GM03348 (cell line): ENCODE results near the gene NKG7.
A peak's percentile ranks its signal among the peaks of the same experiment; 100 is the strongest.

Experiments used
- DNase-seq: peaks from one replicate; pipeline ENCODE4 v3.0.0; 2012; ENCODE audit warnings: low spot score

The NKG7 gene

DNA sequence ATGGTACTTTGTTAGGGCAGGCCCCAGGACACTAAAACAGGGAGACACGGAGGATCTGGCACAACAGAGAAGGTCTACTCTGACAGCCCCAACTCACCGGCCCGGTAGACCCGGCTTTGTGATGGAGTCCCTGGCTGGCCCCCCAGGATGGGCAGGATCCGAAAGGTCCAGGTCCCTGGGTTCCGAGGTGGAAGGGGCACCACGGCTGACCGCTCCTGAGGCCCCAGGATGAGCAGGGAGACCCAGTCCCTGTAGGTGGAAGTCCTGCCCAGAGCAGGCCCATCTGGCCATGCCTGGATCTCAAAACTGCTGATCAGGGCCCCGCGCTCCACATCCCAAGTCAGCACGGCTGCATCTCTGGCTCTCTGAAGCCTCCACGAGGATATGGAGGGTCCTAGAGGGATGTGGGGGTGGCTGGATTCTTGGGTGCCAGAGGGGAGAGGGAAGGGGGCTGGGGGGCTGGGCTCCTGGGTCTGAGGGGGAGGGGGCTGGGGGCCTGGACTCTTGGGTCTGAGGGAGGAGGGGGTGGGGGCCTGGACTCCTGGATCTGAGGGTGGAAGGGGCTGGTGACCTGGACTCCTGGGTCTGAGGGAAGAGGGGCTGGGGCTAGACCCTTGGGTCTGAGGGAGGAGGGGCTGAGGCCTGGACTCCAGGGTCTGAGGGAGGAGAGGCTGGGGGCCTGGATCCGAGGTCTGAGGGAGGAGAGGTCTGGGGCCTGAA is 35.2 kb downstream of the NKG7 start:
- no peak for DNase-seq

DNA sequence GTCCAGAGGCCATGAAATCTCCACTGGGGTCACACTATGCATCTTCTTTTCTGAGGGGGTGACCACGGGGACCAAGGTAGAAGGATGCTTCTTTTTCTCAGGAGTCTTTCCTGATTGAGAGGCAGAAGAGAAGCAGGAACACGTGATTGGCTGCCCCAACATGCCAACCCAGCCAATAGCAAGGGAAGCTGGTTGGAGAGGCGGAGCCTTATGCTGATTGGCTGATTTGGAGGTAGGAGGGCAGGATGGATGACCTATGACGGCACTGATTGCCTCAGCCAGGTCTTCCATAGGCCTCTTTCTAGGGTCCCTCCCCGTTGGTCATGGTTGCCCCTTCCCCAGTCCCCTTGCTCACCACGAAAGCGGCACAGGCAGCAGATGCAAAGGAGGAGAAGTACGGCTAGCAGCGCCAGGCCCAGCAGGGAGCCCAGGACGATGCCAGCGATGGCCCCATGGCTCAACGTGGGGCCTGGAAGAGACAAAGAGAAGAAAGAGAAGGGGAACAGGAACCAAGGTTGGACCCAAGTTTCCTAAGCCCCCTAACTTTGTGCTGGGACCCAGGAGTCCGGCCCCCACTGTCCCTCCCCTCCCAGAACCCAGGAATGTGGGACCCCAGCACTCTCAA is 38.5 kb downstream of the NKG7 start:
- no peak for DNase-seq

DNA sequence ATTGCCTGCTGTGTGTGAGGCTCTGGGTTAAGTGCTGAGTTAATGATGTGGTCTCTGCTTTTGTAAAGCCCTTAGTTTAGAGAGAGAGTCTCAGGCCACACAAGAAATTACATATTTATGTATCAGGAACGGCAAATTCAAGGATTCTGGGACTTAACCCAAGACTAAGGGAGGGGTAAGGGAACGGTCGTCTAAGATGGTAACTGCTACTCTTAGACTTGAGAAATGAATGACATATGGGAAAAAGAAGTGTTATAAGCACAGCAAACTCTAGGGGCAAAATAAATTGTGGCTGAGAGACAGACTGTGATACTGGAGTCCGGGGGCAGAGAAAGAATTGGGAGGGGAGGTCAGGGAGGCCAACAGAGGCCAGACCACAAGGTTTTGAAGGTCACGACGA is 40.7 kb downstream of the NKG7 start:
- no peak for DNase-seq

DNA sequence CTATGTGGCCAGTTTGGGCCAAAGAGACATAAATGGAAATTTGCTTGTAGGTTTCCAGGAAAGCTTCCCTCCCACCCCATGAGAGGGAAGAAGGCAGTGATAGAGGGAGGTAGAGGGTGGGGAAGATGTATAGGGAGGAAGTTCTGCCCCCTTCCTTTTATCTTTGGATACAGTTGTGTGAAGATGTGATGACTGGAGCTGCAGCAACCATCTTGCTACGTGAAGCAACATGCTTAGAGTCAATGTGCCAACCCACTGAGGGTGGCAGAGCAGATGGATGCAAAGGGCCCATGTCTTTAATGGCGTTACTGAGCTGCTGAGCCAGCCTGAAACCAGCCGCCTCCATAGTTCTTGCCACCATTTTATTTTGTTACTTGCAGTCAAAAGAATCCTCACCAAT is 41.3 kb downstream of the NKG7 start:
- DNase-seq, result no peak

DNA sequence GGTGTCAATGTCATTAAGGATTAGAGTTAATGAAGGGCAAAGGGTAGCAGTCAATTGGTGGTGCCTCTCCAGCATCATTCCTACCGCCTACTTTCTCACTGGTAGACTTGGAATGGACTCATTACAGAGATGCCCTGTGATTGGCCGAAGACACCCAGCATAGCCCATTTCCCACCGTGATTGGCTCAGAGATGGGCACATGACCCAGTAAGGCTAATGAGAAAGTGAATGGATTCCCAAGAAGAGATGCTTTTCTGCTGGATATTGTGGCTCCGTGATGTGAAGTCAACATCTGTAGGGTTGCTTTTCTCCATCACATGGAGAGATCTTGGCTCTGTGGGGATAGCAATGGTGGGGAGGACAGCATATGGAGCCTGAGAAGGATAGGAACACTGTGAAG is 42.1 kb downstream of the NKG7 start:
- DNase-seq, result no peak

GRCh38 chr19:51329411-51329810 is 43.0 kb downstream of the NKG7 start:
- DNase-seq, result no peak

DNA sequence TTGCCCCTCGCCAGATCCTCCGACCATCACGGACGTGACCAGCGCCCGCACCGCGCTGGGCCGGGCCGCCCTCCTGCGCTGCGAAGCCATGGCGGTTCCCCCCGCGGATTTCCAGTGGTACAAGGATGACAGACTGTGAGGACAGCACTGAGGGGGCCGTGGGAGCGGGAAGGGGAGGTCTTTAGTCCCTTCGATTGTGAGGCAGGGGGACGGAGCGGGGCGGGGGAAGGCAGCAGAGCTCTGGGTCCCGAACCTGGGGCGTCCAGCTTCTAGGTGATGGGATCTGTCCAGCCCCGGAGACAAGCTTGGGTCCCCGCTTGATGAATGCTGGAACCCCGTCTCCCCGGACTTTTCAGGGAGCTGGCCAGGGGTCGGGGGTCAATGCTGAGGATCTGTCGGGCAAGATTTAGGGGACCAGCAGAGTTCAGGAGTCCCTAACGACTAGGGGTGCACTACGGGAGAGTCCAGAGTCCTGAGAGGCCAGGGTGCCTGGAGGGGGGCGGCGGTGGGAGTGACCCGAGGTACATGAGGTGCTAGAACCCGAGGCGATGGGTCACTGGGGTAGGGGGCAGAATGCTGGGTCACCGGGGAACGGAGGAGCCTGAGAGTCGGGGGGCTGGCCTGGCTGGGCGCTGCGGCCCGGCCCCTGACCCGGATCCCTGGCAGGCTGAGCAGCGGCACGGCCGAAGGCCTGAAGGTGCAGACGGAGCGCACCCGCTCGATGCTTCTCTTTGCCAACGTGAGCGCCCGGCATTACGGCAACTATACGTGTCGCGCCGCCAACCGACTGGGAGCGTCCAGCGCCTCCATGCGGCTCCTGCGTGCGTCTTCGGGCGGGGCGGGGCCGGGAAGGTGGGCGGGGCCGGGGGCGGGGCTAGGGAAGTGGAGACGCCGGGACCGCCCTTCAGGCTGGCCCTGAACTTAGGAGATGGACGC is 45.1 kb downstream of the NKG7 start:
- DNase-seq, result peak; percentile 80

- DNase-seq, result no peak
These were observed 46.0 kb downstream of the NKG7 start for GRCh38 chr19:51326216-51327065.

DNA sequence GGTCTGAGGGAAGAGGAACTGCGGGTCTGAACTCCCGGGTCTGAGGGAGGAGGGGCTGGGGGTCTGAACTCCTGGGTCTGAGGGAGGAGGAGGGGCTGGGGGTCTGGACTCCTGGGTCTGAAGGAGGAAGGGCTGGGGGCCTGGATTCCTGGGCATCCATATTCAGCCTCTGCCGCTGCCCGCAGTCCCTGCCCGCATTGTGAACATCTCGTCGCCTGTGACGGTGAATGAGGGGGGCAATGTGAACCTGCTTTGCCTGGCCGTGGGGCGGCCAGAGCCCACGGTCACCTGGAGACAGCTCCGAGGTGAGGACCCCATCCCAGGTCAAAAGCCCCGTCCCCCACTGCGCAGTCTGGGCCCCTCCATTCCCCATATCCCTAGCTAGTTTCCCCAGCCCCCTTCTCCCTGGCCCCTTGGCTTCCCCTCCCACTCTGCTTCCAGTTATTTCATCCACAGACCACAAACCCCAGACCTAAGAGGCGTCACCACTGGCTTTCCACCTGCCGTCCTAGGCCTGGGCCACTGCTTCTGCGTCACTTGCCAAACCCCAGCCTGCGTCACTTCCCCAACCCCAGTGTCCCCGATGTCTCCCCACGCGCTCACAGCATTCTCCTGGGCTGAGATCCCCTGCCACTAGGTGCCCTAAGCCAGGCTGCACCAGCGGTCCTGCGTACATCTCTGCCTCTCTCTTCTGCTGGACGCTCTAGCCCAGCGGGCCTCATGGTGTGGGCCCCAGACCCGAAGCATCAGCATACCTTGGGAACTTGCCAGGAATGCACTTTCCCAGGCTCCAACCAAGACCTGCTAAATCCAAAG is 47.1 kb downstream of the NKG7 start:
- no peak for DNase-seq

- DNase-seq, result no peak
These were observed 48.3 kb downstream of the NKG7 start for GRCh38 chr19:51324167-51324481.

DNA sequence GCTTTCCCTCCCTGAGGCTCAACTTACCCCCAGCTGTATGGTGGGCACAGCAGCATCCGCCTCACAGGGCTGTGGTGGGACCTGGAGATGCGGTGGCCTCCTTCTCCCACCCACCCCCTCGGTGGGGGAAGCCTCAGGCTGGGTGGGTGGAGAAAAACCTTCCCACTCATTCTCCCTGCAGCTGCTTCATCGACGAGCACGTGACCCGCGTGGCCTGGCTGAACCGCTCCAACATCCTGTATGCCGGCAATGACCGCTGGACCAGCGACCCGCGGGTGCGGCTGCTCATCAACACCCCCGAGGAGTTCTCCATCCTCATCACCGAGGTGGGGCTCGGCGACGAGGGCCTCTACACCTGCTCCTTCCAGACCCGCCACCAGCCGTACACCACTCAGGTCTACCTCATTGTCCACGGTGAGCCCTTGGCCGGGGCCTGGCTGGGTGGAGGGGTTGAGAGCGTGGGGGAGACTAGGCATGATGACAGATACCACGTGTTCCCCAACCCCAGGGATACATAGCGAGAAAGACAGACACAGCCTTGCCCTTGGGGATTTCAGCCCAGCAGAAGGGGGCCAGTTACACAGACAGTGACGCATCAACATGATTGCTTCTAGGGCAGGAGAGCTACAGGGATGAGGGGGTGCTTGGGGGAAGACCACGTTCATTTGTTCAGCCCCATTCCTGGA is 48.8 kb downstream of the NKG7 start:
- no peak for DNase-seq

- no peak for DNase-seq
These were observed 50.7 kb downstream of the NKG7 start for GRCh38 chr19:51321799-51322198.
